Activated T-cell treated with anti-CD3 and anti-CD28 coated beads for 4 hours (primary cell): Measurements from ENCODE around the gene MINDY1.

Experiments used
- DNase-seq: peaks from one replicate; pipeline ENCODE4 v3.0.0-alpha.2; 2020

MINDY1 gene

GRCh38 chr1:150963321-150964163, 43.2 kb downstream of the MINDY1 start:
- no peak for DNase-seq

- no peak for DNase-seq
Measured at GRCh38 chr1:150961756-150962155, 44.9 kb downstream of the MINDY1 start.

- no peak for DNase-seq
Measured at GRCh38 chr1:150960646-150961045, 46.1 kb downstream of the MINDY1 start.

- no peak for DNase-seq
Measured at GRCh38 chr1:150957666-150958065, 49.0 kb downstream of the MINDY1 start.

GRCh38 chr1:150955280-150955679, 51.4 kb downstream of the MINDY1 start:
- no peak for DNase-seq

- DNase-seq, result no peak
Measured at GRCh38 chr1:150954708-150955107, 52.0 kb downstream of the MINDY1 start.
